ENCODE measurements around the gene RPL5. TPM values are rescaled to one million over a fixed set of nuclear protein-coding genes. Genes with fewer than 3 reads are reported as not detected.

Gene RPL5
- polyA plus RNA-seq, 1 experiment = 2,752 TPM

- no peaks in the 10 kb centered on the region for H3K9me3 ChIP-seq (ENCODE audit: control insufficient read depth, insufficient read depth, low read length)
- H3K27me3 ChIP-seq (ENCODE audit: control insufficient read depth, insufficient read depth, low read length) = no peaks in the 10 kb centered on the region
- ChIA-PET CTCF (interaction anchor here (0.6 to 3.3 kb wide), 7 partner anchors 20 to 799 kb away, joined by 3 to 12 read pairs (median 6); no protein-coding TSS in a partner anchor), POLR2A (interaction anchor here (0.5 to 0.8 kb wide), 4 partner anchors 27 to 285 kb away, joined by 3 to 12 read pairs (median 4); partner anchors contain the start of gene EVI5)
- no peak for TF ChIP-seq CTCF (IDR thresholded peaks at IDR 0.05; ENCODE audit: low read depth, low read length)
- H3K4me3 ChIP-seq (ENCODE audit: low read depth, low read length) = no peak overlapping the region
- no peak overlapping the region for H3K27ac ChIP-seq (ENCODE audit: low read depth, low read length)
- no peak for DNase-seq (ENCODE audit: low read depth, low spot score)
Measured at GRCh38 chr1:92838519-92838918, 6.7 kb downstream of the RPL5 start.

DNA sequence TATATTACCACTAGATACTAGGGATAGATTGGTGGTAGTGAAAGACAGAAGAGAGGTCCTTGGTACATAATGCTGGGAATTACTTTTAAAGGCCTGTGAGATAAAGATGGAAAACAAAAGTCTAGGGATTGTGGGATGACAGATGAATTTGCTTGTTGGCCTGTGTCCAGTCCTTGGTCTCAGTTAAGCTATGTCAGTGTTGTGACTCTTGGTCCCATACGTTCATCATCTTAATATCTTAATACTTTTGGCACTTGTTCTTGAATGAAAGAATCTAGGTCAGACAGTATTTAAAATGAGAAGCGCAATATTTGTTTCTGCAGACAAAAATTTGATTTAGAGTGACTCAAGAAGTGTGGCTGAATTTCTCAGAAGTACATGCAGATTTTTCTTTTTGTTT is 7.6 kb downstream of the RPL5 start:
- TF ChIP-seq CTCF (IDR thresholded peaks at IDR 0.05; ENCODE audit: low read depth, low read length) = no peak
- Histone ChIP-seq H3K9me3 (ENCODE audit: control insufficient read depth, insufficient read depth, low read length) (no peaks in the 10 kb centered on the region), H3K27ac (ENCODE audit: low read depth, low read length) (no peak overlapping the region), H3K4me3 (ENCODE audit: low read depth, low read length) (no peak overlapping the region), H3K27me3 (ENCODE audit: control insufficient read depth, insufficient read depth, low read length) (no peaks in the 10 kb centered on the region)
- ChIA-PET POLR2A (interaction anchor here (1.0 kb wide), 1 partner anchor 169 kb away, joined by 5 read pairs; no protein-coding TSS in a partner anchor), CTCF (interaction anchor here (1.7 to 3.3 kb wide), 3 partner anchors 19 to 529 kb away, joined by 6 to 12 read pairs (median 7); no protein-coding TSS in a partner anchor)
- no peak for DNase-seq (ENCODE audit: low read depth, low spot score)

- Histone ChIP-seq H3K27me3 (ENCODE audit: control insufficient read depth, insufficient read depth, low read length) (no peaks in the 10 kb centered on the region), H3K27ac (ENCODE audit: low read depth, low read length) (no peak overlapping the region), H3K9me3 (ENCODE audit: control insufficient read depth, insufficient read depth, low read length) (no peaks in the 10 kb centered on the region), H3K4me3 (ENCODE audit: low read depth, low read length) (no peak overlapping the region)
- TF ChIP-seq CTCF (IDR thresholded peaks at IDR 0.05; ENCODE audit: low read depth, low read length) = no peak
- ChIA-PET POLR2A (no interaction called here), CTCF (interaction anchor here (1.2 to 2.4 kb wide), 2 partner anchors 9 to 19 kb away, joined by 3 to 11 read pairs; partner anchors contain the start of gene RPL5)
- no peak for DNase-seq (ENCODE audit: low read depth, low spot score)
Measured at GRCh38 chr1:92840600-92840999, 8.8 kb downstream of the RPL5 start.

DNA sequence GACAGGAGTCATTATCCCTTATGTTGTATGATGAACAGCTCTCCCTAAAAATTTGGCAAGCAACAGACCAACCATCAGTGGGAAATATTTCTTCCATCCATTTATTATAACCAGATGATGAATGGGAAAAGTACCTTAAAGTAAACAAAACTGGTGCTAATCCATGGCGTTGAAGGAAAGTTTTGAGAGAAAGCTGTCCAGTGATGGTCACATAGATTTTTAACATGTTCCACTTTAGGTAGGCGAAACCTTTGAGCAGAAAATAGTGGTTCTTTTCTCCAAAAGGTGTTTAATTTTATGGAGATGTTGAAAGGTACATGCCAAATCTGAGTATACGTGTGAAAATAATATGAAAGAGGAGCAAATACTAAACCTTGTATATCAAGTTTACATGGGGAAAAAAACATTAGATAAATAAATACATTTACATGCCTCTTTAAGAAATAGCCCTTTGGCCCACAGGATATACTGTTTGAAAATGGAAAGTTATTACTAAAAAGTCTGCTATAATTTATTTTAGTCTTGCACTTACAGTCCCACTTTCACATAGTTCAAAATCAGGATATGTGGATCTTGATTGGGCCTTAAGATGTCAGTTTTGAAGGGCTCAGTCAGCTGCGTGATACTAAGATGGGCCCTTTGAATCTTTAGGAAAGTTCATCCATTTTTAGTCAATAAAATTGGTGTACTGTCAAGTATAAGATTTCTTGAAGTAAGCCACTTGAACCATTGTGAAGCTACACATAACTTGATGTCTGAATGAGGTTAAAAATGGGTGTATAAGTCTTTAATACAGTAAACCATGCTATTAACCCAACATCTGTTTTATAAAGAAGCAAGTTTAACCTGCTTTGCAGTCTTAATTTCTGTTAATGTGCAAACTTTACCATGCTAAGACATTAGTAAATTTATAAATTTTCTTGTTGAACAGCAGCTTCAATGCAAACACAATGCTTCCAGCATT is 10.5 kb downstream of the RPL5 start:
- H3K27me3 ChIP-seq (ENCODE audit: control insufficient read depth, insufficient read depth, low read length) = no peaks in the 10 kb centered on the region
- no peak overlapping the region for H3K27ac ChIP-seq (ENCODE audit: low read depth, low read length)
- ChIA-PET POLR2A (interaction anchor here (0.7 to 3.1 kb wide), 2 partner anchors 11 to 207 kb away, joined by 3 to 19 read pairs; partner anchors contain the start of gene RPL5), CTCF (interaction anchor here (0.7 to 2.4 kb wide), 3 partner anchors 10 to 152 kb away, joined by 3 to 11 read pairs (median 3); partner anchors contain the start of gene RPL5)
- no peak for TF ChIP-seq CTCF (IDR thresholded peaks at IDR 0.05; ENCODE audit: low read depth, low read length)
- no peaks in the 10 kb centered on the region for H3K9me3 ChIP-seq (ENCODE audit: control insufficient read depth, insufficient read depth, low read length)
- no peak for DNase-seq (ENCODE audit: low read depth, low spot score)
- no peak overlapping the region for H3K4me3 ChIP-seq (ENCODE audit: low read depth, low read length)

All from AG04450 (cell line).